ENCODE measurements around the gene HOXB6.

Gene HOXB6

GRCh38 chr17:48593840-48594537, 10.8 kb downstream of the HOXB6 start:
- DNase-seq, result peak; percentile 0

- no peak for DNase-seq
Observed at GRCh38 chr17:48593126-48593829, 11.5 kb downstream of the HOXB6 start, which contains the start of gene HOXB5. TSS of gene HOXB5 (minus strand) at chr17:48593779. CDS start at chr17:48593682, 97 bp downstream.

- DNase-seq, result no peak
Observed at GRCh38 chr17:48592577-48592976, 12.2 kb downstream of the HOXB6 start.

GRCh38 chr17:48592057-48592514, 12.7 kb downstream of the HOXB6 start:
- DNase-seq, result no peak

GRCh38 chr17:48591255-48592056, 13.3 kb downstream of the HOXB6 start:
- DNase-seq, result no peak

GRCh38 chr17:48590607-48591161, 14.1 kb downstream of the HOXB6 start:
- no peak for DNase-seq

- no peak for DNase-seq
Observed at GRCh38 chr17:48589831-48590606, 14.8 kb downstream of the HOXB6 start, which contains the start of gene HOXB3. TSS of gene HOXB3 (minus strand) at chr17:48590241. CDS start at chr17:48552474, 37,767 bp downstream.

- no peak for DNase-seq
Observed at GRCh38 chr17:48589060-48589830, 15.5 kb downstream of the HOXB6 start.

GRCh38 chr17:48588528-48588927, 16.3 kb downstream of the HOXB6 start:
- no peak for DNase-seq

GRCh38 chr17:48588074-48588415, 16.7 kb downstream of the HOXB6 start:
- no peak for DNase-seq

- DNase-seq, result no peak
Observed at GRCh38 chr17:48587276-48588073, 17.3 kb downstream of the HOXB6 start.

- DNase-seq, result no peak
Observed at GRCh38 chr17:48586355-48587258, 18.2 kb downstream of the HOXB6 start.

GRCh38 chr17:48584223-48584741, 20.5 kb downstream of the HOXB6 start:
- no peak for DNase-seq

GRCh38 chr17:48583708-48584222, 21.0 kb downstream of the HOXB6 start:
- no peak for DNase-seq

- no peak for DNase-seq
Observed at GRCh38 chr17:48582750-48583069, 22.1 kb downstream of the HOXB6 start.

- no peak for DNase-seq
Observed at GRCh38 chr17:48579760-48580554, 24.8 kb downstream of the HOXB6 start.

- DNase-seq, result no peak
Observed at GRCh38 chr17:48579471-48579759, 25.4 kb downstream of the HOXB6 start.

Measured in midbrain (tissue), 1 donor.